Effector CD4-positive, alpha-beta T cell (primary cell): ENCODE measurements around the gene DGKH.
"Not testable (repeated sequence)": the region's sequence is repeated elsewhere in the genome, so short reads cannot be mapped to it uniquely, and the experiment has no call there.

Experiments used
- DNase-seq: peaks from one replicate; pipeline ENCODE4 v3.0.0-alpha.2; 2020

Gene DGKH

DNA sequence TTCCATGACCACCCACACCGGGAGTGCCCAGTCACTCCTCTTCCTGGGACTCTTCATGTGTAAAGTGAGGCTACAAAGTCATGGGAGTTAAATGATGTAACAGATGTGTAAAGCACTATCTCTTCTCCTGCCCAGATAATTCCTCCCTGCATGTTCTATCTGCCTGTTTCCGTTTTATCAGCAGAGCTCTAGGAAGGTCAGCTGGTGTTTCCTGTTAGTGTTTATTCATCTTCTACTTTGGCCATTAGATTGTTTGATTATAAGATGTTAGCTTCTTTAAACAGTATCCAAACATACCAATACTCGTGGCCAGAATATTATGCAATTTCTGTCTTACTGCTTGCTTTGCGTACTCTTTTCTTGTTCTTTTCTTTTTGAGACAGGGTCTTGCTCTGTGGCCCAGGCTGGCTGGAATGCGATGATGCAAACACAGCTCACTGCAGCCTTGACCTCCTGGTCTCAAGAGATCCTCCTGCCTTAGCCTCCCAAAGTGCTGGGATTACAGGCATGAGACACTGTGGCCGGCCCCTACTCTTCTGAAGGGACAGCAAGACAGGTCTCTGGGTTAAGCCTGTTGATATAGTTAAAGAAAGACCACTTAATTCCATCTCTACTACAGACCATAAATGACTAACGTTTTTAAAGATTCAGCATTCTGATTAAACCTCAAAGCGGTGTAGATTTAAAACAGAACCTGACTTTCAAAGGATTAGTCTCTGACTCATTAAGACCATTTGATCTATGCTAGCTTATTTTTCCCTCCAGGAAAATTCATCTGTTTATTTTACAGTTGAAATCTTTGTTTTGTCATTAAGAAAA is 126.1 kb downstream of the DGKH start:
- no peak for DNase-seq

DNA sequence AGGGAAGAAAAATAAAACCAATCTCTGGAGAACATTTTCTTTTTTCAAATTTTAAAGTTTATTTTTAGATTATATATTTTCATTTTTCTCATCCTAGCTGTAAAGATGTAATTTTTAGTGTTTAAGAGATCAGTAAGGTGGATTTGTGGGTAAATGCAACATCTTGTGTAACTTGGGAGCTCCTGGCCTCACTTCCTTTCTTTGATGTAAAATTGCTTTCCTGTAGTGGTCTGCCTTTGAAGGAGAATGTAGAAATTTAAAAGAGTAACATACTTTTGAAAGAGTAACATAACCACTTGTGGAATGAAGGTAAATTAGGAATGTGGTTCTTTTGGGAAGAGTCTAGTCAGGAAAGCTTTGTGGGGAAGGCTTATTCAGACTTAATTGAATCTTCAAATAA is 127.8 kb downstream of the DGKH start:
- no peak for DNase-seq

DNA sequence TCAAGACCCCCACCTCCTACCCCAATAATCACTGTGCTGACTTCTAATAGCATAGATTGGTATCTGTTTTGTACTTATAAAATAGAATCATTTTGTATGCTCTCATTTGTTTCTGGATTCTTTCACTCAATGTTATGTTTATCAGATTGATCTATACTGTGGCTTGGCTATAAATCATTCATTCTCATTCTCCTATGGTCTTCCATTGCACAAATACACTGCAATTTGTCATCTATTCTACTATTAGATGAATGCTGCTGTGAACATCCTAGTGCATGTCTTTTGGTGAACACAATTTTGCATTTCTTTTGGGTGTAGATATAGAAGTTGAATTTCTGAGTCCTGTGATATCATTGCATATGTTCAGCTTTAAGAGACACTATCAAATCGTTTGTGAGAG is 128.7 kb downstream of the DGKH start:
- no peak for DNase-seq

DNA sequence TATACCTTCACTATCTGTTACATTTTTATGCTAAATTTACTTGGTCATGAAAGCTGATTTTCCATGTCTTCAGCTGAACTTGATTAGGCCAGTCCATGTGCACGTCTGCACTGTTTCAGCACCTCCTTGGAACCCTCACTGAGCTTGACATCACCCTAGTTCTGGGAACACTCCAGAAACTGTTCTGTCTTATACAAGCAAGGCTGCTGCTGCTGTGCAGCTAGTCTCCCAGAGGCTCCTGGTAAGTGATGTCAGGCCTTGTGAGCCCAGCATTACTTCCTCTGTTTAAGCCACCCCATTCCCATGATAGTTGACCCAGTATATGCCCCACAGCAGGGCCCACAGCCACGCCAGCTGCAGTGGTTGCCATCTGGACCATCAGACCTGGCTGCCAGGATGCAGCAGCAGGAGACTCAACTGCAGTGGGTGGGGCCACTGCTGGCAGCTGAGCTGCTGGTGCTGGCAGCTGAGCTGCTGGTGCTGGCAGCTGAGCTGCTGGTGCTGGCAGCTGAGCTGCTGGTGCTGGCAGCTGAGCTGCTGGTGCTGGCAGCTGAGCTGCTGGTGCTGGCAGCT is 133.0 kb downstream of the DGKH start:
- DNase-seq: no peak

DNA sequence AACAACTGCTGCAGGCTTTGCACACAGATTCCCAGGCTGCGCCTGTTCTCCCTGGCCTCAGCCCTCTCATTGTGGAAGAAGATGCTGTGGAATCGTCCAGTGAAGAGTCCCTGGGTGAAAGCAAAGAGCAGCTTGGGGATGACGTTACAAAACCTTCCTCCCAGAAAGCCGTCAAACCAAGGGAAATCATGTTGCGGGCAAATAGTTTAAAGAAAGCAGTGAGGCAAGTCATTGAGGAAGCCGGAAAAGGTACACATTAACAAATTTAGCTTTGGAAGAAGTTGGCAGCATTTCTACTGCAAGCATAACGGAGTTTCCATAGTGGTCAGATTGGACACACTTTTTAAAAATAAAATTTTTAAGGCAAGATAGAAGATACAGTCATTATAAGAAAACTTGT is 140.6 kb downstream of the DGKH start:
- no peak for DNase-seq

DNA sequence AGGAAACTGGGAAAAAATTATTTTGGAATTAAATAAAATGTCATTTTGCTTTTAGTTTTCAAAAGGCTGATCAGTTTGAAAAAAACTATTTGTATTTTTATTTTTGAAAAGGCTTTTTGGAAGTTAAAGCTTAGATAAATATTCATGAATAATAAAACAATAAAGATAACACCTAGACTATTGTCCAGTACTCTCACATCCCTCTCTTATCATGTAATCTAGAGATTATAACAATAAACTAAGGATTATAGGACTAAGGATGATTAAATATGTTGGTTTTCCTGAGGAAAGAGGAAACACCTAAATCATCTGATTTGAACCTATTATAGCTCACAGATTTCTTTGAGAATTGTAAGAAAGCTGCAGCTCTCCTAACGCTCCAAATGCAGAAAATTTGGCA is 142.1 kb downstream of the DGKH start:
- DNase-seq: no peak

DNA sequence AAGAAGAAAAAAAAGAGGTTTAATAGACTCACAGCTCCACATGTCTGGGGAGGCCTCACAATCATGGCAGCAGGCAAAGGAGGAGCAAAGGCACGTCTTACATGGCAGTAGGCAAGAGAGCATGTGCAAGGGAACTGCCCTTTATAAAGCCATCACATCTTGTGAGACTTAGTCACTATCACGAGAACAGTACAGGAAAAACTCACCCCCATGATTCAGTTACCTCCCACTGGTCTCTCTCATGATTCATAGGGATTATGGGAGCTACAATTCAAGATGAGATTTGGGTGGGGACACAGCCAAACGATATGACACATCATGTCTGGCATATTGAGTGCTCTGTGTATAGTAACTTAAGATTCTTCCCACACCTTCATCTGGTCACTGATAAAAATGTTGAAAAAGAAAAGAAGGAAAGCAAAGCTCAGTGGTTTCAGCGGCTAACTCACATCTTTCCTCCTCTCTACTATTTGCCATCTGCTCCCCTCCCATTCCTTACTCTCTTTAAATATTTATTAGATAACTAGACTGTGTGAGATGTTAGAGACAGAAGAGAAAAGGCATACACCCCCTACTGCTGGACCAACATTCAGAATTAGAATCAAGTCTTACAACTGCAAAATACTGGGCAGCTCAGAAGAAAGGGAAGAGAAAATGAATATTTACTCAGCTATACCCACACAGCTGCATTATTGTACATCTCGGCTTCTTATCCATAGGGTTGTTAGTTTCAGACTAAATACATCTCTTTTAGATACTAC is 163.4 kb downstream of the DGKH start:
- no peak for DNase-seq

DNA sequence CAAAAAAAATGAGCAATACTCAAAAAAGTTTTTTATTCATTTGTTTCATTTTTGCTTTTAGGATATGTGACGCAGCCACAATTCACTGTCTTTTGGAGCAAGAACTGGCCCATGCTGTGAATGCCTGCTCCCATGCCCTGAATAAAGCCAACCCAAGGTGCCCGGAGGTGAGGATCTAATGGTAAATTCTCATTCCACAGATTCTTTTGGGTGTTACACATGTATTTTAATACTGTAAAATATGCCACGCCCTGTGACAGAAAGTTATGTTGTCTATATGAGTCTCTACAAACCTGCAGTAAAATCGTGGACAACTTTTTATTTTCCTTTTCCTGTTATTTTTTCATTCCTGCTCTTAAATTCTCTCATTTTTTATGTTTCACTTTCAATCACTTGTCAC is 166.0 kb downstream of the DGKH start:
- no peak for DNase-seq

DNA sequence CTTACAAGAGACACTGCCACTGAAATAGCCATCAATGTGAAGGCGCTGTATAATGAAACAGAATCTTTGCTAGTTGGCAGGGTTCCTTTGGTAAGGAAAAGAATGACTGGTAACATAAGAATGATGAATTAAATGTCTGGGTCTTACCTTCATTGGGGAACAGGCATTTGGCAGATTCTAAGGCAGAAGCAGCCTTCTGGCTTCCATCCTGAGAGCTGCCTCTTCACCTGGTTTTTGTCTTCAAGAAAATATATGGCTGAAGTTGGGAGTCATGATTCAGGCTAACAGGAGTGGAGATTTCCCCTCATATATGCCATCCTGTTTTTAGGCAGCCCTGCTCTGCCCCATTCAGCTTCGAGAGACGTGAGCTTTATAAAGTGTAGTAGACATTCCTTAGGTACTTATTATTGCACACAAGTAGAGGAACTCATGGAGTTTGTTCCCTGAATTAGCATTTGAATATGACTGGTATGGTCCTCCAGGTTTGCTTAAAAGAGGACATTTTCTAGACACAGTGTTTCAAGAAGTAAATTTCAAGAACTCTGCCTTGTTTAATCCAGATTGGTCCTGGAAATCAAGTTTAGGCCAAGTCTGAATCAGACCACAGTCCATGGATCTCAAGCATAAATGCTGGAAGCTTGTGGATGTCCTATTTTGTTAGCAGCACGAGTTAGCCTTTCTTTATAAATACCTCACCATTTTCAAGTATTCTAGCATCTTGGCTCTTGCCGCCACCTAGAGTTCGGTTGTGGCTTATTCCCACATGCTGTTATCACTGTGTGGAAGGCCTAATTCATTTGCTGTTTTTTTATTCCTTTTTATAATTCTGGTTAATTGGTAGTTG is 167.4 kb downstream of the DGKH start:
- no peak for DNase-seq

DNA sequence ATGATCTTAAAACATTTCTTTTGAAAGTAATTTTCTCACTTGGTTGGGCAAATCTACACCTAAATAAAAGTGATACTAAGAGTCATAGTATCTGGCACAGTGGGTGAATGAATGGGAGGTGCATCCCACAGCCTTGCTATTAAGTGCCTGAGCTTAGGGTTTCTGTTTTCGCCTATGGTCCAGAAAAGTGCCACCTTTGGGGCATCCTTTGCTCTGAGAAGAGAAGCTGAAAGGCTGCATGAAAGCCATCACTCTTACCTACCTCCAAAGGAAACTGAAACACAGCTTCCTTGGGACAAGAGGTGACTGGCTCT is 167.9 kb downstream of the DGKH start:
- DNase-seq: no peak

DNA sequence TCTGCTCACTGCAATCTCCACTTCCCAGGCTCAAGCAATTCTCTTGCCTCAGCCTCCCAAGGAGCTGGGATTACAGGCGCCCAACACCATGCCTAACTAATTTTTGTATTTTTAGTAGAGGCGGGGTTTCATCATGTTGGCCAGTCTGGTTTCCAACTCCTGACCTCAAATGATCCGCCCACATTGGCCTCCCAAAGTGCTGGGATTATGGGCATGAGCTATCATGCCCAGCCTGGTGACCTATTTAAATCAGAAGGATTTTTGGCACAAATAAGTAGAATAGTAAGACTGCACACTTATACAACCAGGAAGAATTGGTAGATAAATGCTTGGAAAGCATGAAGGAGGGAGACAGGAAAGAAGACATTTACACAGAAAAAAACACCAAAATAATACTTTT is 170.1 kb downstream of the DGKH start:
- no peak for DNase-seq

DNA sequence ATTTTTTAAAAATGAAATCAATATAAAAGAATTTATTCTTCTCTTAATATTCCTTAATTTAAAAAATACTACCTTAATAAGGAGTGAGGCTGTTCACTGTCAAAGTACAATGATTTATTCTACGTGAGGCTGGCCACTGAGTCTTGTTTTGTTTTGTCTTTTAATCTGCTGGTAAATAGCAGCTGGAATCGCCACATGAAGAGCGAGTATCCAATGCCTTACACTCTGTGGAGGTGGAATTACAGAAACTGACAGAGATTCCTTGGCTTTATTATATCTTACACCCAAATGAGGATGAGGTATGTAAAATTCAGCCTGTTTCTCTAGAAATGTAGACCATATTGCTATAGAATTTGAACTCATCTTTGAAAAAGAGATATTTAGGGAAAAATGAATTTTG is 170.6 kb downstream of the DGKH start:
- DNase-seq: no peak

DNA sequence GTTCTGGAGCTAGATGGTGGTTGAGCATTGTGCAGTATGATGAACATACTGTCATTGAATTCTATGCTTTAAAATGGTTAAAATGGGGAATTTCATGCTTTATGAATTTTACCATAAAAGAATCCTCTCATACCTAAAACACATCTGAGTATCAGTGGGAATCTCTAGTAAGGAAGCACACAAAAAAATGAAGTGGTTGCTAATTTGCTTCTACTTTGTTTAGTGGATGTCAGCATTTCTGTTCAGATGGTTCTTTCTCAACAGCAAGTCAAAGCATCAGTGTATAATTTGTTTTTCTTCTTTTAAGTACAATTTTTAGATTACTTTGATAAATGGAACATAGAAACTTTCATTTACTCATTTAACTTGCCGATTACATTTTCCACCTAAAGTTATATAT is 171.4 kb downstream of the DGKH start:
- no peak for DNase-seq

DNA sequence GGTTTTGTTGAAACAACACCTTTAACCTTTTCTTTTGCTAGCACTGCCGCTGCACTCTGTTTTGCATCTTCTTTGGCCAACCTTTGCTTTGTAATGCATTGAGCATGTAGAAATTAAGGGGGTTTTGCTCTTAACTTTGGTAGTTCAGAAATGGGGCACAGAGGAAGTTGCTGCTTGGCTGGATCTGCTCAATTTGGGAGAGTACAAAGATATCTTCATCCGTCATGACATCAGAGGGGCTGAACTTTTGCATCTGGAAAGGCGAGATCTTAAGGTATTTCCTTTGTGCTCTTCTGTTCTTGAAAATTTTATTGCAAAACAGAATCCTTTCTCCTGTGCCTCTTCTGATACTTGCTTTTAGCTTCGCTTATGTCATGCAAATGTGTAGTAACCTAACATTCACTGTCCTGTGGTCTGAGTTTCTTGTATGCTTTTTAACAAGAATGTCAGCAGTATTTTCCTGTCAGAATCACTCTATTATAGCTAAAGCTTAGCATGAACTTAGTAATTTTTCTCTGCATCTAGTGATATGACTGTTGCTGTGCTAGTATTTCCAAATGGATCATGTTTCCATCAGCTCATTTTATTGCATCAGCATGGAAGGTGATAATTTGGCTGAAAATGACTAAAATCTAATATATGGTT is 172.8 kb downstream of the DGKH start:
- no peak for DNase-seq

DNA sequence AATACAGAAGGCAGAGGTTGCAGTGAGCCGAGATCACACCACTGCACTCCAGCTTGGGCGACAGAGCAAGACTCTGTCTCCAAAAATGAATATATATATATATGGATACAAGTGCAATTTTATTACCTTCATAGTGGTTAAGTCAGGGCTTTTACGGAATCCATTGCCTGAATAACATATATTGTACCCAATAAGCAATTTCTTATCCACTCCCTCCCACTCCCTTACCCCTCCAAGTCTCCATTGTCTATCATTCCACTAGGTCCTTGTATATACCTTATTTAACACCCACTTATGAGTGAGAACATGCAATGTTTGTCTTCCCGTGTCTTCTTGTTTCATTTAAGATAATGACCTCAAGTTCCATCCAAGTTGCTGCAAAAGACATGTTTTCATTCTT is 175.2 kb downstream of the DGKH start:
- no peak for DNase-seq

DNA sequence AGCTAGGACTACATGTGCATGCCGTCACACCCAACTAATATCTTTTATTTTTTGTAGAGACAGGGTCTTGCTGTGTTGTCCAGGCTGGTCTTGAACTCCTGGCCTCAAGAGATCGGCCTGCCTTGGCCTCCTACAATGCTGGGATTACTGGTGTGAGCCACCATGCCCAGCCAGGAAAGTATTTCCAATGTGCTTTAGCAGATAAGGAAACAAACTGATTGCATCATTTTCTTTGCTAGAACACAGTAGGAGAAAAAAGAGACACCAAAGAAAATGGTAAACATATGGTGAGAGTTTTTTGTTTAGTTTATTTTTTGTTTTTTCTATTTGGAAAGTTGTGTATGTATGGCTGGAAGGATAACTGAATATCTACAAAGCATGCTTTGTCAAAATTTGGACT is 176.6 kb downstream of the DGKH start:
- no peak for DNase-seq

DNA sequence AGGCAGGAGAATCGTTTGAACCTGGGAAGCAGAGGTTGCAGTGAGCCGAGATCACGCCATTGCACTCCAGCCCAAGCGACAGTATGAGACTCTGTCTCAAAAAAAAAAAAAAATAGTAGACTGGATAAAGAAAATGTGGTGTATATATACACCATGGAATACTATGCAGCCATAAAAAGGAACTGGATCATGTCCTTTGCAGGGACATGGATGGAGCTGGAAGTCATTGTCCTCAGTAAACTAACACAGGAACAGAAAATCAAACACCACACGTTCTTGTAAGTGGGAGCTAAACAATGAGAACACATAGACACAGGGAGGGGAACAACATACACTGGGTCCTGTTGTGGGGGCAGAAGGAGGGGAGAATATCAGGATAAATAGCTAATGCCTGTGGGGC is 178.3 kb downstream of the DGKH start:
- not testable (repeated sequence) for DNase-seq

DNA sequence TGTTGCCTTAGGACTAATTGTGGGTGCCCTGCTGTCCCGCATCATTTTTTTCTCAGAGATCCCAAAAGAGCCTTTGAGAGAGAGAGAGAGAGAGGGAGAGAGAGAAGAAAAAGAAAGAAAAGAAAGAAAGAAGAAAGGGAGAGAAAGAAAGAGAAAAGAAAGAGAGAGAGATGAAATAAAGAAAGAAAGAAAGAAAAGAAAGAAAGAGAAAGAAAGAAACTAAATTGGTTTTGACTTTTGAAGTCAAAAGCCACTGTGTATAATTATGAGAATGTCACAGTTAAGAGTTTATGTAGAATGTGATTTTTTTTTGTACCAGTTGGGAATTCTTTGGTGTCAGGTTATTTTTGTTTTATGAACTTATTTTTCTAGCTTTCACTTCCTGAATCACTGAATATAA is 180.1 kb downstream of the DGKH start:
- DNase-seq: no peak

DNA sequence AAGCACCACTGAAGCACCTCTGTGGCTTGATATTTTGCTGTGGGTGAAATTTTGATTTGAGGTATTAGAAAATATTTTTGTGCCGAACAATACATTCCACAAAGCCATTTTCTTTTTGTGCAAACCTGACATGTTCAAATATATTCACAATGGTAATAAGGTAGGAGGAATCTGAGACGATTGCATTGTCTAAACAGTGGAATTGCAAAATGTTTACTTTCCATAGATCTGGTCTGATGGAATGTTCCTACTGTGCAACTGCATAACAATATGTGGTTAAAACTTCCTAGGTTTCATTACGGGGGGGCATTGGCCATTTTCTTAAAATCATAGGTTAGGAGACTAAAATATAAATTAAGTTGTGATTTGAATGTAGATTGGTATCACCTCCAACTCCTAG is 180.8 kb downstream of the DGKH start:
- DNase-seq: no peak

DNA sequence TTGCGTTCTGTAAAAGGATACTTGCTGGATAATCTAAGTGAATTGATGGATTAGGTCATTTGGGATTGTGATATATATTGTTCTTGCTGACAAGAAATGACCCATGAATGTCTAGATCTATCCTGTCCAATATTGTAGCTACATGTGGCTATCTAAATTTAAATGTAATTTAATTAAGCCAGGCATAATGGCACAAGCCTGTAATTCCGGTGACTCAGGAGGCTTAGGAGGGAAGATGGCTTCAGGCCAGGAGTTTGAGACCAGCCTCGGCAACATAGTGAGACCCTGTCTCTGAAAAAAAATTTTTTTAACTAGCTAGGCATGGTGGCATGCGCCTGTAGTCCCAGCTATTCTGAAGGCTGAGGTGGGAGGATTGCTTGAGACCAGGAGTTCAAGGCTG is 184.2 kb downstream of the DGKH start:
- DNase-seq: no peak

DNA sequence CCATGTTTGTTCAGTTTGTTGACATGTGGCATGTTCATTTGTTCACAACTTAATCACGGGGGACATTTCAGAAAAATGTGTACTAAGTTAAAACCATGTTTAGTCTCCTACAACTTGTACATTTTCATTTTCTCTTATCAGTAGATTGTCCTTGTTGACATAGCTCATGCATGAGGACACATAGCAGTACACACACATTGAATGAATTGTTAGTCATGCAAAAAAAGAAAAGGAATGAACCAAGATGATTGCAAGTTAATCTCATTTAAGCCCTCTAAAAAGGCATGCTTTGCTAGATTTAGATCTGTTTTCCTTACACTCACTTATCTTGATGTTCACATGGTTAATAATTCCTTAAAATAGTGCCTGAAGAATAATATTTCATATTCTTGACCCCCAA is 185.3 kb downstream of the DGKH start:
- DNase-seq: no peak

DNA sequence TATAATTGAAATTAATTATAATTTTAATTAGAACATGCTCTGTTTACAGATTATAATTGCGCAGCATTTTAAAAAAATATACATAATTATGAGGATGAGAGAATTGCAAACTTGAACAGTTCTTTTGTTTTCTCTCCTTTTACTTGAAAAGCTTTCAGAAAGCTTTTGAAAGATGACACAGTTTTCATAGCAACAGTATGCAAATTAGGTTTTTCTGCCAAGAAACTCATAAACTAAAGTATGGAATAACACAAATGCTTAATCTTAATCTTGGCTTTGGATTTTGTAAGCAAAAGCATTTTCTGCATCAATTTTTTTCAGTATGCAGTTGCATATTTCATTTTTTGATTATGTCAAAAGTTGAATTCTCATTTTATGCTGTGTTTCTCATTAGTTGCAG is 190.7 kb downstream of the DGKH start:
- no peak for DNase-seq

DNA sequence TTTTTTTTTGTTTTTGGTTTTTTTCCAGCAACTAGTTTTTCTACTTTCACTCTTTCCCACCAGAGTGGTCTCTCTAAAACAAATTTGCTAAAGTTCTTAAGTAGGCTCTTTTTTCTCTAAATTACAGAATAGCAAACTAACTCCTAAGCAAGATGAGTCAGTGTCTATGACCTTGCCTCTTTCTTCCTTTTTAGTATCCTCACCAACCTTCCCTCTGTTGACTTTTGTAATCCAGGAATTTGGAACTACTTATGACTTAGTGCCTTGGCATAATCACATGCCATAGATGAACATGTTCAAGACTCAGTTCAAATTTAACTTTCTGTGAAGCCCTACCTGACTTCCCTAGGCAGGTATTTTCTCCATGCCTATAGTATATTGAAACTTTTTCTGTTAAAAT is 191.2 kb downstream of the DGKH start:
- DNase-seq: no peak
